ENCODE results near the gene BRAT1.

DNA sequence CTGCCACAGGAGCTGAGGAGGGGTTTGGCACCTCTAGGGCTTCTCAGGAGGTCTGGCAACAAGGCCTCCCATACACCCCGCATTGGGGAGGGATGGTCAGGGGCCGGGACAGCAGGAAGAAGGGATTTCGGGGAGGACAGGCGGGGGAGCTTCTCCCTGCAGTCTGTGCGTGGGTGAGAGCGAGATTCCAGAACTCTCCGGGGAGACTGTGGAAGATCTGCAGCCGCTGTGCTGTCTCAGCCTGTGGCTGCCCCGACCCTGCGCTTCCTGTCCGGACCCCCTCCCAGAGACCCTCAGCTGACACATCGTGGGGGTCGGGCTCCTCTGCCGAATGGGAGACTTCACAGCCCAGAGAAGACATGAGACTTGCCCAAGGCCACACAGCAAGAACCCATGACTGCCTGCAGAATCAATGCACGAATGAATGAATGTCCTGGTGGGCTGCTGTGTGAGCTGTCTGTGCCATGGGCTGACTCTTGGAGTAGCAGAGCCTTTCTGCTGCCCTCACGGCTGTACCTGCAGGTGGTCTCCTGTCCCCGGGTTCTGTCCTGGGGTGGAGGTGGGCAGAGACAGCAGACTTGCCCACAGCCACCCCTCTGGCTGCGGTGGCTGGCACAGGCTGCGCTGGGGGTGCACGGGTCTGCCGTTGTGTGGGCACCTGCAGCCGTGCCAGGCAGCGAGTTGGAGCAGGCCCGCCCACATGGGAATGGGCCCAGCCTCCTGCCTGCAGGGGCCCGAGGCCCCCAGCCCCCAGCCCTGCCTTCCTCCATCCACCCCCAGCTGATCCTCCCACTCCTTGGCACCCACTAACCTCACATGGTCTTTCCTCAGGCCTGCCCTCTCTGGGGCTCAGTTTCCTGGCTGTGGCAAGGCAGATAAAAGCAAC is 52.0 kb downstream of the BRAT1 start:
- TF ChIP-seq POLR2AphosphoS5 (IDR thresholded peaks at IDR 0.05) (no peak), EP300 (IDR thresholded peaks at IDR 0.05) (no peak), POLR2A (IDR thresholded peaks at IDR 0.05) (no peak)
- TF ChIP-seq, protein P1, sequence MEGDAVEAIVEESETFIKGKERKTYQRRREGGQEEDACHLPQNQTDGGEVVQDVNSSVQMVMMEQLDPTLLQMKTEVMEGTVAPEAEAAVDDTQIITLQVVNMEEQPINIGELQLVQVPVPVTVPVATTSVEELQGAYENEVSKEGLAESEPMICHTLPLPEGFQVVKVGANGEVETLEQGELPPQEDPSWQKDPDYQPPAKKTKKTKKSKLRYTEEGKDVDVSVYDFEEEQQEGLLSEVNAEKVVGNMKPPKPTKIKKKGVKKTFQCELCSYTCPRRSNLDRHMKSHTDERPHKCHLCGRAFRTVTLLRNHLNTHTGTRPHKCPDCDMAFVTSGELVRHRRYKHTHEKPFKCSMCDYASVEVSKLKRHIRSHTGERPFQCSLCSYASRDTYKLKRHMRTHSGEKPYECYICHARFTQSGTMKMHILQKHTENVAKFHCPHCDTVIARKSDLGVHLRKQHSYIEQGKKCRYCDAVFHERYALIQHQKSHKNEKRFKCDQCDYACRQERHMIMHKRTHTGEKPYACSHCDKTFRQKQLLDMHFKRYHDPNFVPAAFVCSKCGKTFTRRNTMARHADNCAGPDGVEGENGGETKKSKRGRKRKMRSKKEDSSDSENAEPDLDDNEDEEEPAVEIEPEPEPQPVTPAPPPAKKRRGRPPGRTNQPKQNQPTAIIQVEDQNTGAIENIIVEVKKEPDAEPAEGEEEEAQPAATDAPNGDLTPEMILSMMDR (IDR thresholded peaks at IDR 0.05) = no peak
